GM12801 (cell line): ENCODE results near the gene PPWD1.

ENCODE experiments used
- CTCF ChIP-seq: IDR thresholded peaks from one replicate; pipeline ENCODE4 v1.5.1; 2011; ENCODE audit warnings: control low read depth; ENCODE audit not compliant: insufficient read length; ENCODE audit errors: extremely low read depth

The PPWD1 gene

GRCh38 chr5:65624571-65625555 lies 61.8 kb downstream of the PPWD1 start, which contains the start of the genes SHLD3 and TRAPPC13:
Gene SHLD3 (plus strand): TSS chr5:65625027. CDS start chr5:65629588, 4,561 bp downstream.
Gene TRAPPC13 (plus strand): TSS chr5:65625027. CDS start chr5:65625061, 34 bp downstream.
- no peak for TF ChIP-seq CTCF

GRCh38 chr5:65625743-65626142 lies 62.6 kb downstream of the PPWD1 start:
- TF ChIP-seq CTCF = no peak

GRCh38 chr5:65630981-65631380 lies 67.9 kb downstream of the PPWD1 start:
- TF ChIP-seq CTCF = no peak
